ENCODE measurements around the gene POLR2L.

The POLR2L gene

GRCh38 chr11:808427-809286 is 33.7 kb downstream of the POLR2L start:
- DNase-seq, result peak; percentile 36

GRCh38 chr11:804599-804964 is 37.7 kb downstream of the POLR2L start:
- no peak for DNase-seq

- no peak for DNase-seq
Measured at GRCh38 chr11:803770-804598, 38.3 kb downstream of the POLR2L start.

- no peak for DNase-seq
Measured at GRCh38 chr11:803467-803742, 38.9 kb downstream of the POLR2L start.

- DNase-seq, result no peak
Measured at GRCh38 chr11:802693-803466, 39.4 kb downstream of the POLR2L start.

GRCh38 chr11:802018-802617 is 40.2 kb downstream of the POLR2L start:
- DNase-seq, result no peak

GRCh38 chr11:801097-801780 is 41.1 kb downstream of the POLR2L start:
- DNase-seq, result no peak

- no peak for DNase-seq
Measured at GRCh38 chr11:800473-800872, 41.9 kb downstream of the POLR2L start.

- no peak for DNase-seq
Measured at GRCh38 chr11:799641-800316, 42.5 kb downstream of the POLR2L start.

GRCh38 chr11:798093-798713 is 44.1 kb downstream of the POLR2L start, which contains the start of gene SLC25A22:
SLC25A22 (minus strand) TSS chr11:798281; CDS start chr11:795006, 3,275 bp downstream.
- DNase-seq, result peak; percentile 80

GRCh38 chr11:797296-798092 is 44.8 kb downstream of the POLR2L start:
- DNase-seq, result peak; percentile 71

- DNase-seq, result no peak
Measured at GRCh38 chr11:796565-797295, 45.6 kb downstream of the POLR2L start.

- peak; percentile 94 for DNase-seq
Measured at GRCh38 chr11:795634-796564, 46.4 kb downstream of the POLR2L start.

GRCh38 chr11:794766-795633 is 47.3 kb downstream of the POLR2L start:
- no peak for DNase-seq

- no peak for DNase-seq
Measured at GRCh38 chr11:794013-794765, 48.1 kb downstream of the POLR2L start.

- no peak for DNase-seq
Measured at GRCh38 chr11:793556-793955, 48.8 kb downstream of the POLR2L start.

GRCh38 chr11:792873-793272 is 49.5 kb downstream of the POLR2L start:
- DNase-seq, result no peak

Data from stimulated activated naive CD4-positive, alpha-beta T cell treated with Interleukin-2 at 50 U/mL for 16 hours (primary cell).